KG1 (cell line): Measurements from ENCODE around the gene SEMA6A.

Experiments
- DNase-seq: peaks from one replicate; lab custom pipeline; 2025; lab: John Stamatoyannopoulos, UW

SEMA6A gene

GRCh38 chr5:116459301-116459700, 115.3 kb downstream of the SEMA6A start:
- no peak for DNase-seq

DNA sequence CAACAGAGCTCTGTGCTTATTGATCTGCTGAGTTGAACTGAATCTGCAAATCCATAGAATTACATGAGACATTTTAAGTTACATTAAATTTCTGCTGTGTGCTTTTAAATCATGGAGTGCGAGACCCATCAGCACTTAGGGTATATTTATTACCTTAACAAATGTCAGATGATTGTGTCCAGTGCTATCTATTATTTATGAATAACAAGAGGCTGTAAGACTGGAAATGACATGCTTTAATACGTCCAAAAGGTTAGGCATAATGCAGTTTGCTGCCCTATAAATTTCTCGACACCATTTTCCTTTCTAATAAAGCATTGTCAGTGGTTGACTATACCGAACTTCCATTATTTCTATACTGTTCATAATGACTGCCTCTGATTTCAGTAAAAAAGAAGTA, 117.6 kb downstream of the SEMA6A start:
- no peak for DNase-seq

DNA sequence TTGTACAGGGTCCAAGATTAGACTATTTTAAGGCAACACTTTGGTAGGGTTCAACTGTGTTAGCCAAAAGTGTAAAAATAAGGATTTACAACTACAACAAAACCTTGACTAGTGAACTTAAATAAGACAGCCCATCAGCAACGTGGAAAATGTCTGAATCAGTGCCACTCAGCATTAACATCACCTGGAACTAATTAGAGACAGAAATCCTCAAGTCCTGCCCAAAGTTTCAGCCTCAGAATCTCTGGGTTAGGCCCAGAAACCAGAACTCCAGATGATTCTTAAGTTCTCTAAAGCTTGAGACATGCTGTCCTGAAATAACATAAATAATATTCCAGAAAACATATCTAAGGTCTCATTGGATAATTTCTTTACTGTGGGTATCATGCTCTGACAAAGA, 118.6 kb downstream of the SEMA6A start:
- DNase-seq = no peak

GRCh38 chr5:116455061-116455460, 119.6 kb downstream of the SEMA6A start:
- DNase-seq = no peak

- DNase-seq = no peak
Measured at GRCh38 chr5:116454417-116454927, 120.2 kb downstream of the SEMA6A start.

GRCh38 chr5:116453988-116454411, 120.6 kb downstream of the SEMA6A start:
- no peak for DNase-seq

- DNase-seq = no peak
Measured at GRCh38 chr5:116452774-116453368, 121.8 kb downstream of the SEMA6A start.

DNA sequence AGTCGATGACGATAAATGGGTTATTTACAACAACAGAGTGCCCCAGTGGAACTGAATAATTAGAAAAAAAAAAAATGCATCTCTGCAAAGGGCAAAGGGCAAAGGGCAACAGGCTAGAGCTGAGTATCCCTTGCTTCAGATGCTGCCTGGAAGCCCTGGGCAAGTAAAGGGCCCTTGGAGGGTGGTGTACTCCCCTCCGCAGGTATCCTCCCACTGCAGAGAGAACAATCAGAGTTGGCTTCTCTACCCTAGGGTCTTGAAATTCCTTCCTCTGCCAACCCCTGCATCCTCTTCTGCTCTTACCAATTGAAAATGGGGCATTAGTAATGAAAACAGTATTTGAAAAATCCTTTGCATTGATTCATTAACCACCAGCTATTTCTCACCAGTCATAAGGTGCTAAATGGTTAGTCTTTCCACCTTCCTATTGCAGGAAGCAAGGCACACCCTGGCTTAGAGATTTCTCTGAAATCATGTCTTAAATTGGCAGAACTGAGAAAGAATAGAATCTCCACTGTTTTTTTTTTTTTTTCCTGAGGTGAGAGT, 122.6 kb downstream of the SEMA6A start:
- no peak for DNase-seq

DNA sequence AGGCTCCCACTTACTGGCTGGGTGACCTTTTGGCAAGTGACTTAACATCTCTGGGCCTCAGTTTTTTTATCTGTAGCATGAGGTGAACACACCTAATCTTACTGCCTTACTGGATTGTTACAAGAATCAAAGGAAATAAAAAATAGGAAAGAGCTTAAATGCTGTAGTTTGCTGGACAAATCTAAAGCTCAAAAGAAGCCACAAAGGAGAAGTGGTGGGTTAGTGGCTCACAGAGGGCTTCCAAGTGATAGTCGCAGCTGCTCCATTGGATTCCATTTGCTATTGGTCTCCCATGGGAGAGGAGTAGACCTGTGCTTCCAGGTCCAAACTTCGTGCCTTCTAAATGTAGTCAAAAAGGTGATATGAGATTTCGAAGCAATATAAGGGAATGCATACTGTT, 123.6 kb downstream of the SEMA6A start:
- DNase-seq = no peak

GRCh38 chr5:116449458-116449857, 125.2 kb downstream of the SEMA6A start:
- no peak for DNase-seq

DNA sequence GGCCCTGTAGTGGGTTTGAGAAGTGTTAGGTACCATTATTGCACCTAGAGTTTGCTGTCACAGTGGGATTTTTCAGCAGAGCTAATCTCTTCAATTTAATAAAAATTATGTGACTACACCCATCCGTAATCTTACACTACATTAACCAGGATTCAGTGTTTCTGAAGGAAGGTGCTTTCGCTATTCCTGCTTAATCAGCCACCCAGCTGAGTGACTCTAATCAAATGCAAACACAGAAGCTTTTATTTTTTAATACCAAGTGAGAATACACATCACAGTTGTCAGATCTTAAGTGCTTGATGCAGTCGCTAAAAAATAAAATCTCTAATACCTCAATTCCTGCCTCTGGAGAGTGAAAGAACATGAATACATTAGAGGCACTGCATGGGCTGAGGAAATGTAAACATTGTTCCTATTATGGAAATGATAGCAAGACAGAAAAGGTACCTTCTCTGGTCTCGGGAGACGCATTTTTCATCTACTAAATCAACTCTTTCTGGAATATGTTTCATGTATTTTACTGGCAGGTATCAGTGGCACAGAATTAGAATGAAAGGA, 125.7 kb downstream of the SEMA6A start:
- DNase-seq = no peak

- no peak for DNase-seq
Measured at GRCh38 chr5:116448450-116448849, 126.2 kb downstream of the SEMA6A start.

DNA sequence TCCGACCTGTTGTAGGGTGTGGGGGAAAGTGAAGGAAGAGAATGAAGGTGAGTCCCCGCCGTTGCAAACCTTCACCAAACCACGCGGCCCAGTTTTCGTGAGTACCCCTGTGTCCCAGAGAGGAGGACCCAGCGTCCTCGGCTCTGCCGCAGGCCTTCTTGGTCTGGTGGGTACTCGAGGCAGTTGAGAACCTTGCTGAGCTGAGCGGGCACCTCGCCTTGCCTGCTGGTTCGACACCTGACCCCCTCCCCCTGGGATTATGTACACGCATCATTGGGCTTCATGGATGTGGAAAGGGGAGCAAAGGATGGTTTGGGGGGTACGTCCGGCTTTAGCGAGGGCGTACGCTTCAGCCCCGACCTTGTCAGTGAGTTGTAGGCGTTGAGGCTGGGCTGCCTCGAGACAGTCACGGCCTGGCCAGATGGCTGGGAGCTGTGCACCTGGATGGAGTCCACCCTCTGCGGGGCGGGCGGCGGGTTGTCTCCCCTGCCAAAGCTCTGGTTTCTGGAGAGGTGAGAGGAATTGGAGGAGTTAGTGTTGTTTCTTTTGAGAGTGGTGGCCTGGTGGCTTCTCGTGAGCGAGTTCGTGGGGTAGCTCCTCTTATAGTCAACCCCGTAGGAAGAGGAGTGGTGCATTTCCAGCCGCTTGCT, 128.1 kb downstream of the SEMA6A start:
- DNase-seq = no peak

GRCh38 chr5:116445311-116445710, 129.3 kb downstream of the SEMA6A start:
- DNase-seq = no peak

DNA sequence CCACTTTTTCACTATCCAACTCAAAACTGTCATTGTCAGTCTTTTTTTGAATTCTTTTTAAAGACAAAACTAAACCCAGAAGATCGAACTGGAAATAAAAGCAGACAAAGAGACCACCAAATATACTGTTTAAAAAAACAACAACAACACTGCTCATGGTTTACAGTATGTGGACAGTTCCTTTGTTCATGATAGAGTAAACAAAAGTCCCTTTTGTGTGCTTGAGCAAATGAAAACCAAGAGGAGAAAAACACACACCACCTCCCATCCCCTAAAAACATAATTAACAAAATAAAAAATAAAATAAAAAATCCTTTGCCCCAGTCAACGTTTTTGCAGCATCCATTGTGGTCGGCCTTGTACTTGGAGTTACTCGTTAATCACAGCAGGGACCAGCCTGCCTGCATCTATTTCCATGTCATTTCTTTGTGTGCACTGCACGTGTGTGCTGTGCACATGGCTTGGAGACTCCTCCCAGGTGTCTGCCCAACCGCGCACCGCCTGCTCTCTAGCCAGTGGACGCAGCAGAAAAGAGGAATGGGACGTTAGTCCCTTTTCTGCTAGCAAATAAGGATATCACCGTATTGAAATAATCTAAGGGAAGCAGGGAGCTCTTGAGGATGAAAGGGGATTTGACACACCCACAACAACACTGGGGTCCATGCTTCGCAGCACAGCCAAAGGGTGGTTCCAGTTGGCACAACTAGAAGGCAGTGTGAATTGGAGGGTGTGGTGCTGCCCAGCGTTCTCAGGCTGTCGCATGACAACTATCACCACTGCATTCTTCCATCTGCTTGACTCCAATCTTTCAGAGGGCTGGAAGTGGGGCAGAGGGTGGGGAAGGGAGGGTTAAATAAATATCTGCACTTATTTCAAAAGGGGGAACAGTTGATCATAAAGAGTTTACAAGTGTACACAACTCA, 130.0 kb downstream of the SEMA6A start:
- no peak for DNase-seq

GRCh38 chr5:116442931-116443551, 131.6 kb downstream of the SEMA6A start:
- no peak for DNase-seq

DNA sequence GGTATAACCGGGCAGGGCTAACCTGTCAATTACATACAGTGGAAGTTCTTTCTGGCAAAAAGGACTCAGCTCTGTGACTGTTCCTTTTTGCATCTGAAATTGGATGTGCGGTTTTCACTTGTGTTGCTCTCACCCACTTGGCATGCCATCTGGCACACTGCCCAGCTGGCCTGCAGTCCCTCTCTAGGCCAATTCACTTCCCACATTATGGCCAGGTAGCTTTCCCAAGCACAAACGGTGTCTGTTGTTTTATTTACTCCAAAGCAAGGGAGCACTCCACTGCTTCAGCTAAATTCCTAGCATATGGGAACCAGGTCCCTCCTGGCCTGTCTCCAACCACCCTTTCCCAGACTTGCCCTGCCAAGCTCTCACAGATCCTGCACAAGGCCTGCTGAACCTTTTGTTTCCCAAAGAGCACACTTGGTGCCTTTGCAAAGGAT, 132.5 kb downstream of the SEMA6A start:
- no peak for DNase-seq

- DNase-seq = no peak
Measured at GRCh38 chr5:116441223-116441622, 133.4 kb downstream of the SEMA6A start.

GRCh38 chr5:116440457-116441001, 134.1 kb downstream of the SEMA6A start:
- no peak for DNase-seq

GRCh38 chr5:116439905-116440304, 134.7 kb downstream of the SEMA6A start:
- no peak for DNase-seq

DNA sequence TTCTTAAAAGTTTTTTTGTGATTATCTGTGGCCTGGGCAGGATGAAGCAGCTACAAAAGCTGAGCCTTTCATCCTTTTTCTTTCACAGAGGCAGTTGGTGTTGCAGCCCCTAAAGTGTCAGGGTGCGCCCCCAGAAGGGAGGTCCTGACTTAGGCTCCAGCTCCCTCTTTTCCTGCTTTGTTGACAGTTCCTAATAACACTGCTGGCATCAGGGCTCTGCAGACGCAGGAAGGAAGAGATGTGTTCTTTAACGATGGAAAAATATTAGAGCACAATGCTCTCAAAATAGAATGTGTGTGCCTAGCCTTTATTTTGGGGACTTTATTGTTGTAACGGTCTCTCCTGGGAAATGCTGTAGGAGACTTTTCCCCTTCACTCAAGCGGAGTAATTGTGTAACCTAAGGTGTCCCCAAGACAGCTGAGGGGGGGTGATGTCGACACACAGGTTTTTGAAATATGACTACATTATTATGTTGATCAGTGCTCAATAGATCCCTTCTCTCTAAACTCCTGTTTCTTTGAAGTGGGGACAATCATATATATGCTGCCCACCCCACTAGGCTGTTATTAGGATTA, 135.6 kb downstream of the SEMA6A start:
- no peak for DNase-seq
